Upper lobe of left lung (tissue), 4 donors: Measurements from ENCODE around the gene ASCC3.

Experiments used
- CTCF ChIP-seq, 6 experiments: fragments of 450-650 bp in 4 of 6; fragments of 200-600 bp in 2 of 6; sonication (generic) in 2 of 6; IDR thresholded peaks; one replicate each; pipeline ENCODE4 v1.5.1; 2016 to 2019; ENCODE audit warnings: antibody characterized with exemption in 6 of 6
- POLR2A ChIP-seq, 4 donors: fragments of 450-650 bp; IDR thresholded peaks; one replicate each; pipeline ENCODE4 v1.5.1; 2016 to 2017; ENCODE audit warnings: antibody characterized with exemption in 4 of 4, mild to moderate bottlenecking in 2 of 4
- POLR2AphosphoS5 ChIP-seq, 2 donors: sonication (generic); formaldehyde crosslinking; IDR thresholded peaks; one replicate each; pipeline ENCODE4 v1.5.1; 2017; ENCODE audit warnings: antibody characterized with exemption in 2 of 2

- TF ChIP-seq CTCF (IDR thresholded peaks at IDR 0.05) (no peak), POLR2AphosphoS5 (IDR thresholded peaks at IDR 0.05) (no peak), POLR2A (IDR thresholded peaks at IDR 0.05) (no peak)
These were observed 372.0 kb downstream of the ASCC3 start for GRCh38 chr6:100509101-100509500.
